ENCODE data around the gene SLCO1A2. TPM values are rescaled to one million over a fixed set of nuclear protein-coding genes. Genes with fewer than 3 reads are reported as not detected.

SLCO1A2 gene
- total and polyA plus RNA-seq, 12 donors: 0.06 TPM; not detected in 11

DNA sequence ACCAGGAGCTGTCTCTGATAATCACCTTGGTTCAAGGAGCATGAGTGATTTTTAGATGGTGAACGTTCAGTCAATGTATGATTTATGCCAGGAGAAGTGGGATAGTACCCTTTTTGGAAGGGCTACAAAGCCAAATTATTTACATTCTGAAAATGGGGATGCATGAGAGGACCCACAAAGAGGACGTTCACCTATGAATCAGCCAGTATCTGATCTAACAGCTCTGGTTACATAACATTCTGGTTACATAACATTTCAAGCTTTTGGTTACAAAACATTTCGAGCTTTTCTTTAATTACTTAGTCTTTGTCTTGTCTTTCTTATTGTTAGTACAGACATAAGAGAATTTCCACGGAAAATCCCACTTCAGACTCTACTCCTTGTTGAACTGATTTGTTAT, 68.8 kb downstream of the SLCO1A2 start:
- H3K9me3 ChIP-seq (replicated peaks in 1 of 3): no peaks in the 10 kb centered on the region
- no peaks in the 10 kb centered on the region for H3K36me3 ChIP-seq (replicated peaks in 1 of 2)
- no peaks in the 10 kb centered on the region for H3K27me3 ChIP-seq
- no peak overlapping the region for H3K4me3 ChIP-seq
- intact Hi-C loops (cut with DNase I): no loop called here
- WGBS, 4 donors: 33 to 44% (median 36%) methylated on average over 4 of the region's 4 CpGs
- TF ChIP-seq CTCF (IDR thresholded peaks at IDR 0.05) (no peak), POLR2A (IDR thresholded peaks at IDR 0.05) (no peak)
- H3K27ac ChIP-seq: no peak overlapping the region
- DNase-seq: no peak
- no peaks in the 10 kb centered on the region for H3K4me1 ChIP-seq (replicated peaks in 1 of 2)

DNA sequence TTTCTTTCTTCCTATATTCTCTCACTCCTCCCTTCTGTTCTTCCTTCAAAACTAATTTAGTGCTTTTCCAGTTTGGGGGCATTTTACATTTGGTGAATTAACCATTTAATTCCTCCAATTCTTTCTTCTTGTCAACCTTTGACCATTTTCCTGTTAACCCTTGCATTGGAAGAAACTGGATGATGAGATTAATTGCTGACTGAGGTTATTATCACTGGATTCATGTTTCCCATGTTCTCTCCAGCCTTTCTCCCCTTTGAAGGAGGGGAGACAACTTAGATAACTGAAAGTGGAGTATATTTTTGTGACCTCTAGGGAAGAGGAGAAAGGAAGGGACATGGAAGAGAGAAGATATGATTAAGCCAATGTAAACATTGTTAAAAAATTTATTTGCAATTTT, 70.5 kb downstream of the SLCO1A2 start:
- Histone ChIP-seq H3K4me3 (no peak overlapping the region), H3K27ac (no peak overlapping the region), H3K36me3 (replicated peaks in 1 of 2) (no peaks in the 10 kb centered on the region), H3K4me1 (replicated peaks in 1 of 2) (no peaks in the 10 kb centered on the region), H3K27me3 (no peaks in the 10 kb centered on the region), H3K9me3 (replicated peaks in 1 of 3) (no peaks in the 10 kb centered on the region)
- DNase-seq: no peak
- TF ChIP-seq CTCF (IDR thresholded peaks at IDR 0.05): no peak
- TF ChIP-seq POLR2A (IDR thresholded peaks at IDR 0.05): no peak
- intact Hi-C loops (cut with DNase I): no loop called here

GRCh38 chr12:21257172-21257571, 77.5 kb downstream of the SLCO1A2 start:
- Histone ChIP-seq H3K9me3 (replicated peaks in 1 of 3) (no peaks in the 10 kb centered on the region), H3K27ac (no peak overlapping the region), H3K36me3 (replicated peaks in 1 of 2) (no peaks in the 10 kb centered on the region), H3K27me3 (no peaks in the 10 kb centered on the region), H3K4me1 (replicated peaks in 1 of 2) (no peaks in the 10 kb centered on the region), H3K4me3 (no peak overlapping the region)
- DNase-seq: no peak
- WGBS, 4 donors: 66 to 72% (median 69%) methylated on average over 3 of the region's 3 CpGs
- TF ChIP-seq CTCF (IDR thresholded peaks at IDR 0.05): no peak
- TF ChIP-seq POLR2A (IDR thresholded peaks at IDR 0.05): no peak
- intact Hi-C loops (cut with DNase I): no loop called here

DNA sequence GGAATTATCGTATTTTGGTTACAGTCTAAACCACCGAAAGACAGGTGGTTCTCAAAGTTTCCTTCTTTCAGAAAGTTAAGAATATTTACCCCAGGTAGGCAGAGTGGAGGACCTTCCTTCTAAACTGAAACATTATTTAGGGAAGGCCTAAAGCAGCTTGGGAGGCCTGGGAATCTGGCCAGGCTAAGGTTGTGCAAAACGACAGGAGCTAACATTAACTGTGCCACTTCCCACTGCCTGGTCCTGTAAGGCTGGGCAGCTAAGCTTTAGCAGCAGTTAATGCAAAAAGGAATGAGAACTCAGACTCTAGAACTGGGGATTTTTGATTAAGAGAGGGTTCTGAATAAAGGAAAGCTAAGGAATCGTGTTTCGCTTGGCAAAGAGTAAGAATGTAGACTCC, 82.6 kb downstream of the SLCO1A2 start:
- DNase-seq: no peak
- Histone ChIP-seq H3K4me1 (replicated peaks in 1 of 2) (no peaks in the 10 kb centered on the region), H3K9me3 (replicated peaks in 1 of 3) (no peaks in the 10 kb centered on the region), H3K27ac (no peak overlapping the region), H3K27me3 (no peaks in the 10 kb centered on the region), H3K36me3 (replicated peaks in 1 of 2) (no peaks in the 10 kb centered on the region), H3K4me3 (no peak overlapping the region)
- intact Hi-C loops (cut with DNase I): no loop called here
- TF ChIP-seq POLR2A (IDR thresholded peaks at IDR 0.05) (no peak), CTCF (IDR thresholded peaks at IDR 0.05) (no peak)
- 81 to 84% (median 82%) methylated on average over 5 of the region's 5 CpGs for WGBS, 4 donors

Data from adrenal gland (tissue), 12 donors.